Keratinocyte (primary cell): ENCODE results near the gene CRNN. TPM values are rescaled to one million over a fixed set of nuclear protein-coding genes. Genes with fewer than 3 reads are reported as not detected.

ENCODE experiments used
- DNase-seq: peaks from one replicate; pipeline ENCODE4 v3.0.0-alpha.2; 2011; ENCODE audit warnings: low read depth, missing footprints, low spot score
- FAIRE-seq: peaks from 2 replicates; lab custom pipeline; 2011; peaks lifted over from hg19 to GRCh38; lab: Jason Lieb, UNC
- H2AFZ ChIP-seq: 2 replicates; pipeline ENCODE4 v1.6.0; 2012; ENCODE audit warnings: low read length, control low read depth, inconsistent platforms; ENCODE audit not compliant: control insufficient read depth
- H3K27ac ChIP-seq: 2 replicates; pipeline ENCODE4 v1.5.1; 2011; ENCODE audit warnings: low read length; ENCODE audit not compliant: control insufficient read depth, insufficient read depth
- H3K27me3 ChIP-seq: 3 replicates; pipeline ENCODE4 v1.6.0; 2011; ENCODE audit warnings: low read length; ENCODE audit not compliant: control insufficient read depth, insufficient read depth; ENCODE audit errors: extremely low read depth
- H3K36me3 ChIP-seq, 2 experiments: 2 replicates in 1 of 2; 3 replicates in 1 of 2; pipeline ENCODE4 v1.5.1; 2011; ENCODE audit warnings: low read length in 2 of 2, mild to moderate bottlenecking in 1 of 2; ENCODE audit not compliant: control insufficient read depth in 2 of 2, insufficient read depth in 2 of 2; ENCODE audit errors: extremely low read depth in 1 of 2
- H3K4me1 ChIP-seq: 3 replicates; pipeline ENCODE4 v1.5.1; 2011; ENCODE audit warnings: low read length; ENCODE audit not compliant: control insufficient read depth, insufficient read depth; ENCODE audit errors: extremely low read depth
- H3K4me2 ChIP-seq: 3 replicates; pipeline ENCODE4 v1.6.0; 2011; ENCODE audit warnings: low read depth, low read length; ENCODE audit not compliant: control insufficient read depth, insufficient read depth; ENCODE audit errors: extremely low read depth
- H3K4me3 ChIP-seq, 3 experiments: fragments of 200-600 bp in 1 of 3; sonication (generic) in 1 of 3; 2 replicates in 2 of 3; 3 replicates in 1 of 3; pipeline ENCODE4 v1.5.1; 2011 to 2016; ENCODE audit warnings: low read length in 3 of 3, mild to moderate bottlenecking in 3 of 3, control low read depth in 2 of 3, inconsistent platforms in 1 of 3, low read depth in 1 of 3, mixed read lengths in 1 of 3, mixed run types in 1 of 3, moderate library complexity in 1 of 3; ENCODE audit not compliant: control insufficient read depth in 2 of 3, insufficient read depth in 2 of 3; ENCODE audit errors: extremely low read depth in 1 of 3
- H3K79me2 ChIP-seq: 2 replicates; pipeline ENCODE4 v1.6.0; 2012; ENCODE audit warnings: low read length; ENCODE audit not compliant: control insufficient read depth, insufficient read depth
- H3K9ac ChIP-seq: 3 replicates; pipeline ENCODE4 v1.6.0; 2011; ENCODE audit warnings: low read length; ENCODE audit not compliant: control insufficient read depth, insufficient read depth; ENCODE audit errors: extremely low read depth
- H3K9me1 ChIP-seq: 3 replicates; pipeline ENCODE4 v1.6.0; 2011; ENCODE audit warnings: low read length; ENCODE audit not compliant: control insufficient read depth, insufficient read depth; ENCODE audit errors: extremely low read depth
- H3K9me3 ChIP-seq: 2 replicates; pipeline ENCODE4 v1.5.1; 2012; ENCODE audit warnings: low read depth, low read length; ENCODE audit not compliant: control insufficient read depth
- H4K20me1 ChIP-seq: 3 replicates; pipeline ENCODE4 v1.6.0; 2011; ENCODE audit warnings: low read length; ENCODE audit not compliant: control insufficient read depth, insufficient read depth; ENCODE audit errors: extremely low read depth
- CTCF ChIP-seq, 3 experiments: IDR thresholded peaks in 1 of 3; conservative IDR thresholded peaks in 1 of 3; optimal IDR thresholded peaks in 1 of 3; 2 replicates in 2 of 3; 3 replicates in 1 of 3; pipeline versions ENCODE3 to v1.5.1; 2011; ENCODE audit warnings: low read length in 3 of 3, mild to moderate bottlenecking in 3 of 3, moderate library complexity in 2 of 3, control low read depth in 1 of 3, inconsistent platforms in 1 of 3; ENCODE audit not compliant: insufficient read depth in 2 of 3; ENCODE audit errors: extremely low read depth in 1 of 3
- EZH2 ChIP-seq: IDR thresholded peaks from one replicate; pipeline ENCODE4 v1.6.1; 2012; ENCODE audit warnings: inconsistent platforms, mild to moderate bottlenecking, low read length, moderate library complexity
- dilution Hi-C: fragments of 300-500 bp; cut with MboI; formaldehyde crosslinking; loops from one replicate; pipeline ENCODE4 v1.7.0; 2020; ENCODE audit warnings: low sequenced_read_pairs; ENCODE audit not compliant: extremely low pct_ligation_motif_present
- polyA plus RNA-seq, 5 experiments: library from polyadenylated mRNA; depleted of rRNA in 3 of 5; stranded (reverse) in 3 of 5; stranded (forward) in 1 of 5; unstranded in 1 of 5; fragments of >200 nt; gene quantifications; 1 replicate in 1 of 5; 2 replicates in 3 of 5; 3 replicates in 1 of 5; pipeline versions ENCODE4 v1.2.1 to v1.2.3, GENCODE V29; 2011 to 2012; ENCODE audit warnings: missing spikeins in 2 of 5, low read depth in 1 of 5, low replicate concordance in 1 of 5

Gene CRNN
- polyA plus RNA-seq, 1 donor (not counting 4 experiments of a cell fraction or from before 2014, with no cell fraction given) = 0.05 TPM

- Histone ChIP-seq H2AFZ (no peak overlapping the region), H3K9me3 (no peaks in the 10 kb centered on the region), H3K27me3 (no peaks in the 10 kb centered on the region), H3K4me1 (peaks cover 5% of the 10 kb centered on the region), H3K9ac (no peak overlapping the region), H4K20me1 (no peaks in the 10 kb centered on the region), H3K79me2 (no peaks in the 10 kb centered on the region), H3K36me3 (no peaks in the 10 kb centered on the region), H3K27ac (no peak overlapping the region), H3K4me3 (no peak overlapping the region), H3K4me2 (no peak overlapping the region), H3K9me1 (no peaks in the 10 kb centered on the region)
- no peak for TF ChIP-seq EZH2
- no peak for TF ChIP-seq CTCF (optimal IDR thresholded peaks at IDR 0.05 in 1 of 3, IDR thresholded peaks at IDR 0.05 in 1 of 3, conservative IDR thresholded peaks at IDR 0.05 in 1 of 3; ENCODE audit: extremely low read depth in 1 of 3, insufficient read depth in 2 of 3, low read length in 3 of 3)
- dilution Hi-C loops = no loop called here
- FAIRE-seq (no peak), DNase-seq (no peak)
Measured at GRCh38 chr1:152372672-152373071, 41.4 kb downstream of the CRNN start.

- no peaks in the 10 kb centered on the region for H3K9me1 ChIP-seq
- FAIRE-seq = peak; percentile 100
- H3K4me1 ChIP-seq = peaks cover 22% of the 10 kb centered on the region
- TF ChIP-seq EZH2 = no peak
- TF ChIP-seq CTCF (optimal IDR thresholded peaks at IDR 0.05 in 1 of 3, IDR thresholded peaks at IDR 0.05 in 1 of 3, conservative IDR thresholded peaks at IDR 0.05 in 1 of 3; ENCODE audit: extremely low read depth in 1 of 3, insufficient read depth in 2 of 3, low read length in 3 of 3) = no peak
- H3K79me2 ChIP-seq = no peaks in the 10 kb centered on the region
- H3K4me2 ChIP-seq = peak overlapping the region; percentile 61
- H3K36me3 ChIP-seq = no peaks in the 10 kb centered on the region
- peak; percentile 70 for DNase-seq
- no peaks in the 10 kb centered on the region for H3K9me3 ChIP-seq
- no peak overlapping the region for H3K9ac ChIP-seq
- H2AFZ ChIP-seq = peak overlapping the region; percentile 27
- H4K20me1 ChIP-seq = no peaks in the 10 kb centered on the region
- no peak overlapping the region for H3K27ac ChIP-seq
- peak overlapping the region in 2 of 3 experiments; percentile 16 for H3K4me3 ChIP-seq
- dilution Hi-C loops = no loop called here
- H3K27me3 ChIP-seq = no peaks in the 10 kb centered on the region
Measured at GRCh38 chr1:152367436-152367835, 46.6 kb downstream of the CRNN start.
